Liver (tissue), 9 donors: ENCODE measurements around the gene CCBE1. TPM values are rescaled to one million over a fixed set of nuclear protein-coding genes. Genes with fewer than 3 reads are reported as not detected.

Experiments used
- DNase-seq: peaks from one replicate; pipeline ENCODE4 v3.0.0-alpha.2; 2017; ENCODE audit warnings: low spot score
- H3K27ac ChIP-seq, 2 donors: one replicate each; pipeline ENCODE4 v1.7.0; 2013; ENCODE audit warnings: inconsistent platforms in 2 of 2, low read length in 2 of 2, control low read depth in 1 of 2, low read depth in 1 of 2, mild to moderate bottlenecking in 1 of 2
- H3K27me3 ChIP-seq, 4 donors: one replicate each; pipeline versions ENCODE4 v1.6.1 to v1.7.0; 2013; ENCODE audit warnings: low read length in 3 of 4, inconsistent platforms in 1 of 4, mild to moderate bottlenecking in 1 of 4, moderate library complexity in 1 of 4; ENCODE audit not compliant: control insufficient read depth in 4 of 4, insufficient read depth in 4 of 4
- H3K36me3 ChIP-seq, 4 donors: one replicate each; pipeline versions ENCODE4 v1.6.1 to v1.7.0; 2013; ENCODE audit warnings: low read length in 3 of 4, mild to moderate bottlenecking in 3 of 4, low read depth in 1 of 4, moderate library complexity in 1 of 4; ENCODE audit not compliant: control insufficient read depth in 4 of 4, insufficient read depth in 3 of 4
- H3K4me1 ChIP-seq, 4 donors: one replicate each; pipeline versions ENCODE4 v1.6.1 to v1.7.0; 2013; ENCODE audit warnings: low read length in 3 of 4, mild to moderate bottlenecking in 3 of 4, moderate library complexity in 1 of 4; ENCODE audit not compliant: control insufficient read depth in 4 of 4, insufficient read depth in 4 of 4
- H3K4me3 ChIP-seq, 3 donors: one replicate each; pipeline versions ENCODE4 v1.6.1 to v1.7.0; 2013; ENCODE audit warnings: low read length in 3 of 3, control low read depth in 1 of 3, low read depth in 1 of 3, mild to moderate bottlenecking in 1 of 3
- H3K9ac ChIP-seq, 2 donors: one replicate each; pipeline ENCODE4 v1.7.0; 2013; ENCODE audit warnings: low read length in 2 of 2, mild to moderate bottlenecking in 2 of 2, moderate library complexity in 2 of 2, control low read depth in 1 of 2, low read depth in 1 of 2
- H3K9me3 ChIP-seq, 4 donors: one replicate each; pipeline versions ENCODE4 v1.6.1 to v1.7.0; 2013; ENCODE audit warnings: low read length in 3 of 4; ENCODE audit not compliant: control insufficient read depth in 4 of 4
- EGR1 ChIP-seq, 2 donors: IDR thresholded peaks; 2 replicates each; pipeline ENCODE4 v1.6.1; 2016 to 2018; ENCODE audit warnings: antibody characterized with exemption in 2 of 2, low read depth in 2 of 2
- FOXA1 ChIP-seq: IDR thresholded peaks from 2 replicates; pipeline ENCODE4 v1.6.1; 2016; ENCODE audit warnings: antibody characterized with exemption
- FOXA2 ChIP-seq: IDR thresholded peaks from 2 replicates; pipeline ENCODE4 v1.6.1; 2016; ENCODE audit warnings: antibody characterized with exemption
- GABPA ChIP-seq, 2 donors: IDR thresholded peaks in 1 of 2; conservative IDR thresholded peaks in 1 of 2; 2 replicates each; pipeline ENCODE4 v1.6.1; 2016; ENCODE audit warnings: antibody characterized with exemption in 2 of 2, mild to moderate bottlenecking in 1 of 2, moderate library complexity in 1 of 2
- HNF4A ChIP-seq, 2 donors: conservative IDR thresholded peaks; 2 replicates each; pipeline ENCODE4 v1.6.1; 2016; ENCODE audit warnings: antibody characterized with exemption in 2 of 2, mild to moderate bottlenecking in 2 of 2
- MAX ChIP-seq: IDR thresholded peaks from 2 replicates; pipeline ENCODE4 v1.6.1; 2016; ENCODE audit warnings: antibody characterized with exemption
- NR2F2 ChIP-seq: IDR thresholded peaks from 2 replicates; pipeline ENCODE4 v1.6.1; 2016; ENCODE audit warnings: antibody characterized with exemption
- REST ChIP-seq: IDR thresholded peaks from 2 replicates; pipeline ENCODE4 v1.6.1; 2016; ENCODE audit warnings: antibody characterized with exemption, mild to moderate bottlenecking
- RXRA ChIP-seq, 2 donors: IDR thresholded peaks; 2 replicates each; pipeline ENCODE4 v1.6.1; 2017 to 2018; ENCODE audit warnings: antibody characterized with exemption in 2 of 2, mild to moderate bottlenecking in 1 of 2
- SP1 ChIP-seq: IDR thresholded peaks from 2 replicates; pipeline ENCODE4 v1.6.1; 2018; ENCODE audit warnings: antibody characterized with exemption, mild to moderate bottlenecking
- TAF1 ChIP-seq: conservative IDR thresholded peaks from 2 replicates; pipeline ENCODE4 v1.6.1; 2016; ENCODE audit warnings: antibody characterized with exemption, mild to moderate bottlenecking
- ZBTB33 ChIP-seq: IDR thresholded peaks from 2 replicates; pipeline ENCODE4 v1.6.1; 2016; ENCODE audit warnings: antibody characterized with exemption
- WGBS: extraction: QIAGEN DNeasy Blood & Tissue Kit; methylation state at CpG from one replicate; pipeline ENCODE4 v1.1.7; 2013; 5-methylcytosine and 5-hydroxymethylcytosine counted together
- polyA plus RNA-seq, 2 donors: library from polyadenylated mRNA; stranded (reverse) in 1 of 2; unstranded in 1 of 2; fragments of 200-250 nt in 1 of 2; fragments of >200 nt in 1 of 2; fragmentation: Nextera tagmentation in 1 of 2; extraction: Ambion mirVana in 1 of 2; gene quantifications; one replicate each; pipeline versions ENCODE4 v1.2.1 to v1.2.3, GENCODE V29; 2013 to 2015
- total RNA-seq, 2 donors: library from RNA; depleted of rRNA; stranded (reverse); fragments of >200 nt; gene quantifications; one replicate each; pipeline ENCODE4 v1.2.3, GENCODE V29; 2014
- TF ChIP-seq, protein P1 (sequence below): IDR thresholded peaks from 2 replicates; pipeline ENCODE4 v1.6.1; 2016; ENCODE audit warnings: antibody characterized with exemption
- donor health status: healthy.
- donor health status: healthy.
- donor health status: healthy.
- donor health status: healthy.
- donor health status: healthy.

The CCBE1 gene
- total and polyA plus RNA-seq, 4 donors = 1.8 to 2.6 (median 2.2) TPM

DNA sequence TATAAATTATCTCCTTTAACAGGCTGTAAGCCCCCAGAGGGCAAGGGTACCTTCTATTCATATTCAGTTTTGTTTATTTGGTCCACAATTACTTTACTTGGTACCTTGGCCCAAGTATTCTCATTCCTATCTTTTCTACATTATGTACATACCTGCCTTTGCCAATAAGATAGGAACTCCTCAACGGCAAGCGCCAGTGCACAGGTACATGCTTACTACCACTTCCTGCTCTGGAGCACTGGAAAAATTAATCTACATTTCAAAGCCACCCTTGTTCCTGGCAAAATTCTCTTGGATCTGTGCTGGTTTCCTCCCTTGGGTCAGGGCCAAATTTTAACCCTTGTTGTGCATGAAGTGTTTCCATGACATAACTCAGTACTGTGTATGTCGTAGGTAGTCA is 303.8 kb downstream of the CCBE1 start:
- no peak overlapping the region for H3K27ac ChIP-seq
- H3K9me3 ChIP-seq = no peaks in the 10 kb centered on the region
- H3K36me3 ChIP-seq = no peaks in the 10 kb centered on the region
- DNase-seq = no peak
- whole genome bisulfite sequencing = 85% methylated on average over 3 of the region's 3 CpGs
- H3K4me3 ChIP-seq = no peak overlapping the region
- H3K27me3 ChIP-seq = peaks cover 0 to 3% (median under 1%) of the 10 kb centered on the region in 4 donors
- no peaks in the 10 kb centered on the region for H3K4me1 ChIP-seq
- H3K9ac ChIP-seq = no peak overlapping the region
- TF ChIP-seq REST (no peak), MAX (no peak), FOXA1 (no peak), EGR1 (IDR thresholded peaks at IDR 0.05; ENCODE audit: low read depth in 2 of 2) (no peak), SP1 (no peak), FOXA2 (no peak), RXRA (IDR thresholded peaks at IDR 0.05) (no peak), NR2F2 (no peak), TAF1 (no peak)
- TF ChIP-seq, protein P1, sequence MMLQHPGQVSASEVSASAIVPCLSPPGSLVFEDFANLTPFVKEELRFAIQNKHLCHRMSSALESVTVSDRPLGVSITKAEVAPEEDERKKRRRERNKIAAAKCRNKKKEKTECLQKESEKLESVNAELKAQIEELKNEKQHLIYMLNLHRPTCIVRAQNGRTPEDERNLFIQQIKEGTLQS = no peak

DNA sequence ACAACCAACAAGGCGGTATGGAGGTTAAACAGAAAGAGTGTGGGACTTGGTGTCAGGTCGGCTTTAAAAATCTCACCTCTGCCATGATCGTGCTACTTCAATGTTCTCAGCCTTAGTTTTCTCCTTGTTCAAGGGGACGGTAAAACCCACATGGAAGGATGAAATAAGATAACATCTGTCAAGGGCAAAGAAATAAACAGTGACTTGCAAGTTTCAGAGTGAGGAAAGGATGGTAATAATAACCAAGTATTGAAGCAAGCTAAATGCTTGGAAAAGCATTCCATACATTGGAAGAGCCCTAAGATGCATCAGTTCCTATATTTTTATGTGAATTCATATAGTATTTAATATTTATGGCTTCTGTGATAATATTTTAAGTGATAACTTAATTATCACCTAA is 308.4 kb downstream of the CCBE1 start:
- Histone ChIP-seq H3K9me3 (no peaks in the 10 kb centered on the region), H3K4me3 (no peak overlapping the region), H3K36me3 (no peaks in the 10 kb centered on the region), H3K9ac (no peak overlapping the region), H3K27me3 (peaks cover 0 to 4% (median 0%) of the 10 kb centered on the region in 4 donors), H3K4me1 (no peaks in the 10 kb centered on the region), H3K27ac (no peak overlapping the region)
- 73% methylated on average over 4 of the region's 4 CpGs for WGBS
- DNase-seq = no peak
- no peak for TF ChIP-seq HNF4A (conservative IDR thresholded peaks at IDR 0.05)
- TF ChIP-seq FOXA1 = no peak
- TF ChIP-seq ZBTB33 = no peak
- no peak for TF ChIP-seq TAF1
- TF ChIP-seq GABPA (IDR thresholded peaks at IDR 0.05 in 1 of 2, conservative IDR thresholded peaks at IDR 0.05 in 1 of 2) = no peak
- no peak for TF ChIP-seq EGR1 (IDR thresholded peaks at IDR 0.05; ENCODE audit: low read depth in 2 of 2)
- no peak for TF ChIP-seq REST
